ENCODE measurements around the gene RERE. TPM values are rescaled to one million over a fixed set of nuclear protein-coding genes. Genes with fewer than 3 reads are reported as not detected.

RERE gene
- total RNA-seq, 3 donors from 2014 or later = 99.5 to 204 (median 174) TPM

- DNase-seq = no peak
These were observed 344.8 kb downstream of the RERE start for GRCh38 chr1:8472668-8473067.

GRCh38 chr1:8471451-8471850 is 346.0 kb downstream of the RERE start:
- no peak for DNase-seq
- TF ChIP-seq CTCF (IDR thresholded peaks at IDR 0.05) = no peak
- intact Hi-C loops (cut with DNase I, micrococcal nuclease) = no loop called here
- no peaks in the 10 kb centered on the region for H3K36me3 ChIP-seq (ENCODE audit: low read depth)
- no peak overlapping the region for H3K4me3 ChIP-seq
- H3K4me1 ChIP-seq (ENCODE audit: low read depth) = no peaks in the 10 kb centered on the region
- ATAC-seq = no peak
- no peaks in the 10 kb centered on the region for H3K9me3 ChIP-seq

More at GRCh38 chr1:8472668-8473067, 344.8 kb downstream of the RERE start:
- Histone ChIP-seq H3K9me3 (no peaks in the 10 kb centered on the region), H3K4me1 (ENCODE audit: low read depth) (no peaks in the 10 kb centered on the region), H3K4me3 (no peak overlapping the region), H3K36me3 (ENCODE audit: low read depth) (no peaks in the 10 kb centered on the region)
- no peak for TF ChIP-seq CTCF (IDR thresholded peaks at IDR 0.05)
- intact Hi-C loops (cut with DNase I, micrococcal nuclease) = no loop called here
- ATAC-seq = peak; percentile 58

GRCh38 chr1:8468751-8469150 is 348.7 kb downstream of the RERE start:
- ATAC-seq = no peak
- Histone ChIP-seq H3K4me3 (no peak overlapping the region), H3K4me1 (ENCODE audit: low read depth) (peaks cover 15% of the 10 kb centered on the region), H3K36me3 (ENCODE audit: low read depth) (no peaks in the 10 kb centered on the region), H3K9me3 (no peaks in the 10 kb centered on the region)
- intact Hi-C loops (cut with DNase I, micrococcal nuclease) = no loop called here
- no peak for DNase-seq
- no peak for TF ChIP-seq CTCF (IDR thresholded peaks at IDR 0.05)

GRCh38 chr1:8467308-8467707 is 350.1 kb downstream of the RERE start:
- TF ChIP-seq CTCF (IDR thresholded peaks at IDR 0.05) = no peak
- DNase-seq = no peak
- Histone ChIP-seq H3K9me3 (no peaks in the 10 kb centered on the region), H3K4me3 (no peak overlapping the region), H3K4me1 (ENCODE audit: low read depth) (peaks cover 27% of the 10 kb centered on the region), H3K36me3 (ENCODE audit: low read depth) (no peaks in the 10 kb centered on the region)
- no peak for ATAC-seq
- intact Hi-C loops (cut with DNase I, micrococcal nuclease) = no loop called here

GRCh38 chr1:8465692-8466091 is 351.7 kb downstream of the RERE start:
- H3K4me1 ChIP-seq (ENCODE audit: low read depth) = peaks cover 27% of the 10 kb centered on the region

More at GRCh38 chr1:8465692-8466091, 351.7 kb downstream of the RERE start:
- intact Hi-C loops (cut with DNase I, micrococcal nuclease) = no loop called here
- no peaks in the 10 kb centered on the region for H3K36me3 ChIP-seq (ENCODE audit: low read depth)
- no peak for DNase-seq
- ATAC-seq = no peak
- no peaks in the 10 kb centered on the region for H3K9me3 ChIP-seq
- no peak overlapping the region for H3K4me3 ChIP-seq
- no peak for TF ChIP-seq CTCF (IDR thresholded peaks at IDR 0.05)

All from mucosa of descending colon (tissue), 3 donors.